HG02870 (cell line): Measurements from ENCODE around the gene SLC24A4.

ENCODE experiments used
- ATAC-seq: cut with Tn5 transposase; IDR thresholded peaks from one replicate; pipeline ENCODE4 v1.9.1; 2021; ENCODE audit warnings: mild to moderate bottlenecking, moderate library complexity; ENCODE audit not compliant: unreplicated experiment

The SLC24A4 gene

GRCh38 chr14:92472860-92473259 is 149.9 kb downstream of the SLC24A4 start:
- ATAC-seq: no peak

GRCh38 chr14:92473261-92473968 is 150.4 kb downstream of the SLC24A4 start:
- no peak for ATAC-seq

- ATAC-seq: no peak
Observed at GRCh38 chr14:92473969-92474535, 151.1 kb downstream of the SLC24A4 start.

GRCh38 chr14:92475037-92475436 is 152.1 kb downstream of the SLC24A4 start:
- no peak for ATAC-seq

- ATAC-seq: no peak
Observed at GRCh38 chr14:92475451-92476187, 152.7 kb downstream of the SLC24A4 start.

- no peak for ATAC-seq
Observed at GRCh38 chr14:92480856-92481255, 157.9 kb downstream of the SLC24A4 start.

- no peak for ATAC-seq
Observed at GRCh38 chr14:92481386-92481785, 158.4 kb downstream of the SLC24A4 start.

GRCh38 chr14:92481811-92482555 is 159.0 kb downstream of the SLC24A4 start:
- no peak for ATAC-seq

GRCh38 chr14:92482621-92483319 is 159.8 kb downstream of the SLC24A4 start:
- ATAC-seq: no peak

GRCh38 chr14:92484132-92484823 is 161.3 kb downstream of the SLC24A4 start:
- no peak for ATAC-seq

GRCh38 chr14:92486881-92487280 is 163.9 kb downstream of the SLC24A4 start:
- no peak for ATAC-seq

GRCh38 chr14:92487513-92488133 is 164.7 kb downstream of the SLC24A4 start:
- ATAC-seq: no peak

- no peak for ATAC-seq
Observed at GRCh38 chr14:92489394-92490238, 166.7 kb downstream of the SLC24A4 start.

- ATAC-seq: no peak
Observed at GRCh38 chr14:92490239-92490959, 167.4 kb downstream of the SLC24A4 start.

GRCh38 chr14:92491782-92492181 is 168.8 kb downstream of the SLC24A4 start:
- no peak for ATAC-seq

- ATAC-seq: no peak
Observed at GRCh38 chr14:92492258-92492657, 169.3 kb downstream of the SLC24A4 start.

GRCh38 chr14:92493024-92493423 is 170.1 kb downstream of the SLC24A4 start:
- no peak for ATAC-seq

- no peak for ATAC-seq
Observed at GRCh38 chr14:92493492-92493891, 170.5 kb downstream of the SLC24A4 start.
